ENCODE measurements around the gene MEFV. TPM values are rescaled to one million over a fixed set of nuclear protein-coding genes. Genes with fewer than 3 reads are reported as not detected.
A peak's percentile ranks its signal among the peaks of the same experiment; 100 is the strongest.

MEFV gene
- total and polyA plus RNA-seq, 10 of the 15 experiments (the other 5 are each of a cell fraction or from before 2014, with no cell fraction given): 0.03 to 0.11 (median 0.09) TPM; not detected in 5

DNA sequence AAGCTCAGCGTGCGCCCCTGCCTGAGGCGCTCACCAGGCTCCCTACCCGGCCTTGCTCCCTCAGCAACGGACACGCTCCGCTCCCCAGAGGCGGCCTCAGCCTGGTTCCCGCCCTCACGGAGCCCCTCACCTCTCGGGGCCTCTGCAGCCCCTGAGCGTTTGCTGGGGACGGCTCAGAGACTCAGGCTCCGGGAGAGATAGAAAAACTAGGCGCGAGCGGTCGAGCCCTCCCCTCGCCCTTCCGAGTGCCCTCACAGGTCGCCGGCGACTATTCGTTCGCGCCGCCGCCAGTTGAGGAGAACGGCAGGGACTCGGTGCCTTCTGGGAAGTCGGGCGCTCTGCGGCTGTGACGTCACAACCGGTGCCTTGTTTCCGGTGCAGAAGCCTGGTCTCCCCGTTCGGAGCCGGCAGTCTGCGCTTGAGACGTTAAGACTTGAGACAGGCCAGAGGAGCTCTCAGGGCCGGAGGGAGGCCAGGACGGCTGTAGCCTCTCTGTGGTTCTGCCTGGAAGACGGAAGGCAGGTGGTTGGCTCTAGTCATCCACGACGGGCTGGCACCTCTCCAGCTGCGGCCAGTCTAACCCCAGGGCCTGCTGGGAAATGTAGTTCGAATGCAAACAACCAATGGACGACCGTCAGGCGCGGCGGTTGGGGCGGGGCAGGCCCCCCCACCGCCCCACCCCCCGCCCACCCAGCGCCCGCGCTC is 21.4 kb downstream of the MEFV start, which contains the start of gene ZNF200 (continued):
- TF ChIP-seq, protein P1, sequence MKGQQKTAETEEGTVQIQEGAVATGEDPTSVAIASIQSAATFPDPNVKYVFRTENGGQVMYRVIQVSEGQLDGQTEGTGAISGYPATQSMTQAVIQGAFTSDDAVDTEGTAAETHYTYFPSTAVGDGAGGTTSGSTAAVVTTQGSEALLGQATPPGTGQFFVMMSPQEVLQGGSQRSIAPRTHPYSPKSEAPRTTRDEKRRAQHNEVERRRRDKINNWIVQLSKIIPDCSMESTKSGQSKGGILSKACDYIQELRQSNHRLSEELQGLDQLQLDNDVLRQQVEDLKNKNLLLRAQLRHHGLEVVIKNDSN (IDR thresholded peaks at IDR 0.05; ENCODE audit: borderline replicate concordance, extremely low read length, insufficient read depth, low read depth, low read length): no peak
- no peak for TF ChIP-seq CEBPB (IDR thresholded peaks at IDR 0.05; ENCODE audit: borderline replicate concordance in 1 of 2, low read depth in 2 of 2, low read length in 2 of 2)
- no peak for TF ChIP-seq NFIC (IDR thresholded peaks at IDR 0.05; ENCODE audit: low read depth, low read length)
- peak; percentile 85 for TF ChIP-seq NR2F1 (conservative IDR thresholded peaks at IDR 0.05)
- no peak for TF ChIP-seq WRNIP1 (IDR thresholded peaks at IDR 0.05; ENCODE audit: borderline replicate concordance, low read depth, low read length)
- peak; percentile 66; the same call in 1 of the 2 replicates for TF ChIP-seq TAF1 (IDR thresholded peaks at IDR 0.05; ENCODE audit: borderline replicate concordance, low read depth, low read length)
- TF ChIP-seq BACH1 (IDR thresholded peaks at IDR 0.05; ENCODE audit: borderline replicate concordance): peak; percentile 49; the same call in 1 of the 2 replicates
- no peak for TF ChIP-seq FOXK2 (IDR thresholded peaks at IDR 0.05)
- 0 out of 2 replicates have a peak, but pooled peaks have one; percentile 65 for TF ChIP-seq YY1 (IDR thresholded peaks at IDR 0.05; ENCODE audit: low read depth, low read length)
- TF ChIP-seq, protein P2, sequence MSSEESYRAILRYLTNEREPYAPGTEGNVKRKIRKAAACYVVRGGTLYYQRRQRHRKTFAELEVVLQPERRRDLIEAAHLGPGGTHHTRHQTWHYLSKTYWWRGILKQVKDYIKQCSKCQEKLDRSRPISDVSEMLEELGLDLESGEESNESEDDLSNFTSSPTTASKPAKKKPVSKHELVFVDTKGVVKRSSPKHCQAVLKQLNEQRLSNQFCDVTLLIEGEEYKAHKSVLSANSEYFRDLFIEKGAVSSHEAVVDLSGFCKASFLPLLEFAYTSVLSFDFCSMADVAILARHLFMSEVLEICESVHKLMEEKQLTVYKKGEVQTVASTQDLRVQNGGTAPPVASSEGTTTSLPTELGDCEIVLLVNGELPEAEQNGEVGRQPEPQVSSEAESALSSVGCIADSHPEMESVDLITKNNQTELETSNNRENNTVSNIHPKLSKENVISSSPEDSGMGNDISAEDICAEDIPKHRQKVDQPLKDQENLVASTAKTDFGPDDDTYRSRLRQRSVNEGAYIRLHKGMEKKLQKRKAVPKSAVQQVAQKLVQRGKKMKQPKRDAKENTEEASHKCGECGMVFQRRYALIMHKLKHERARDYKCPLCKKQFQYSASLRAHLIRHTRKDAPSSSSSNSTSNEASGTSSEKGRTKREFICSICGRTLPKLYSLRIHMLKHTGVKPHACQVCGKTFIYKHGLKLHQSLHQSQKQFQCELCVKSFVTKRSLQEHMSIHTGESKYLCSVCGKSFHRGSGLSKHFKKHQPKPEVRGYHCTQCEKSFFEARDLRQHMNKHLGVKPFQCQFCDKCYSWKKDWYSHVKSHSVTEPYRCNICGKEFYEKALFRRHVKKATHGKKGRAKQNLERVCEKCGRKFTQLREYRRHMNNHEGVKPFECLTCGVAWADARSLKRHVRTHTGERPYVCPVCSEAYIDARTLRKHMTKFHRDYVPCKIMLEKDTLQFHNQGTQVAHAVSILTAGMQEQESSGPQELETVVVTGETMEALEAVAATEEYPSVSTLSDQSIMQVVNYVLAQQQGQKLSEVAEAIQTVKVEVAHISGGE (CRISPR knock-in tag; IDR thresholded peaks at IDR 0.05): no peak
- TF ChIP-seq, protein P3, sequence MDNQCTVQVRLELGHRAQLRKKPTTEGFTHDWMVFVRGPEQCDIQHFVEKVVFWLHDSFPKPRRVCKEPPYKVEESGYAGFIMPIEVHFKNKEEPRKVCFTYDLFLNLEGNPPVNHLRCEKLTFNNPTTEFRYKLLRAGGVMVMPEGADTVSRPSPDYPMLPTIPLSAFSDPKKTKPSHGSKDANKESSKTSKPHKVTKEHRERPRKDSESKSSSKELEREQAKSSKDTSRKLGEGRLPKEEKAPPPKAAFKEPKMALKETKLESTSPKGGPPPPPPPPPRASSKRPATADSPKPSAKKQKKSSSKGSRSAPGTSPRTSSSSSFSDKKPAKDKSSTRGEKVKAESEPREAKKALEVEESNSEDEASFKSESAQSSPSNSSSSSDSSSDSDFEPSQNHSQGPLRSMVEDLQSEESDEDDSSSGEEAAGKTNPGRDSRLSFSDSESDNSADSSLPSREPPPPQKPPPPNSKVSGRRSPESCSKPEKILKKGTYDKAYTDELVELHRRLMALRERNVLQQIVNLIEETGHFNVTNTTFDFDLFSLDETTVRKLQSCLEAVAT (IDR thresholded peaks at IDR 0.05): peak; percentile 68
- no peak for TF ChIP-seq IKZF2 (IDR thresholded peaks at IDR 0.05)
- TF ChIP-seq, protein P4, sequence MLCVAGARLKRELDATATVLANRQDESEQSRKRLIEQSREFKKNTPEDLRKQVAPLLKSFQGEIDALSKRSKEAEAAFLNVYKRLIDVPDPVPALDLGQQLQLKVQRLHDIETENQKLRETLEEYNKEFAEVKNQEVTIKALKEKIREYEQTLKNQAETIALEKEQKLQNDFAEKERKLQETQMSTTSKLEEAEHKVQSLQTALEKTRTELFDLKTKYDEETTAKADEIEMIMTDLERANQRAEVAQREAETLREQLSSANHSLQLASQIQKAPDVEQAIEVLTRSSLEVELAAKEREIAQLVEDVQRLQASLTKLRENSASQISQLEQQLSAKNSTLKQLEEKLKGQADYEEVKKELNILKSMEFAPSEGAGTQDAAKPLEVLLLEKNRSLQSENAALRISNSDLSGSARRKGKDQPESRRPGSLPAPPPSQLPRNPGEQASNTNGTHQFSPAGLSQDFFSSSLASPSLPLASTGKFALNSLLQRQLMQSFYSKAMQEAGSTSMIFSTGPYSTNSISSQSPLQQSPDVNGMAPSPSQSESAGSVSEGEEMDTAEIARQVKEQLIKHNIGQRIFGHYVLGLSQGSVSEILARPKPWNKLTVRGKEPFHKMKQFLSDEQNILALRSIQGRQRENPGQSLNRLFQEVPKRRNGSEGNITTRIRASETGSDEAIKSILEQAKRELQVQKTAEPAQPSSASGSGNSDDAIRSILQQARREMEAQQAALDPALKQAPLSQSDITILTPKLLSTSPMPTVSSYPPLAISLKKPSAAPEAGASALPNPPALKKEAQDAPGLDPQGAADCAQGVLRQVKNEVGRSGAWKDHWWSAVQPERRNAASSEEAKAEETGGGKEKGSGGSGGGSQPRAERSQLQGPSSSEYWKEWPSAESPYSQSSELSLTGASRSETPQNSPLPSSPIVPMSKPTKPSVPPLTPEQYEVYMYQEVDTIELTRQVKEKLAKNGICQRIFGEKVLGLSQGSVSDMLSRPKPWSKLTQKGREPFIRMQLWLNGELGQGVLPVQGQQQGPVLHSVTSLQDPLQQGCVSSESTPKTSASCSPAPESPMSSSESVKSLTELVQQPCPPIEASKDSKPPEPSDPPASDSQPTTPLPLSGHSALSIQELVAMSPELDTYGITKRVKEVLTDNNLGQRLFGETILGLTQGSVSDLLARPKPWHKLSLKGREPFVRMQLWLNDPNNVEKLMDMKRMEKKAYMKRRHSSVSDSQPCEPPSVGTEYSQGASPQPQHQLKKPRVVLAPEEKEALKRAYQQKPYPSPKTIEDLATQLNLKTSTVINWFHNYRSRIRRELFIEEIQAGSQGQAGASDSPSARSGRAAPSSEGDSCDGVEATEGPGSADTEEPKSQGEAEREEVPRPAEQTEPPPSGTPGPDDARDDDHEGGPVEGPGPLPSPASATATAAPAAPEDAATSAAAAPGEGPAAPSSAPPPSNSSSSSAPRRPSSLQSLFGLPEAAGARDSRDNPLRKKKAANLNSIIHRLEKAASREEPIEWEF (IDR thresholded peaks at IDR 0.05; ENCODE audit: insufficient replicate concordance, low read depth, low read length): no peak
- no peak for TF ChIP-seq RCOR1 (conservative IDR thresholded peaks at IDR 0.05; ENCODE audit: low read depth, low read length)
